Dermis blood vessel endothelial cell (primary cell): ENCODE data around the gene RNF113B. TPM values are rescaled to one million over a fixed set of nuclear protein-coding genes. Genes with fewer than 3 reads are reported as not detected.
A peak's percentile ranks its signal among the peaks of the same experiment; 100 is the strongest.

Experiments used
- DNase-seq: peaks from one replicate; pipeline ENCODE4 v3.0.0; 2010
- total RNA-seq: library from RNA; depleted of rRNA; stranded (reverse); fragments of >200 nt; gene quantifications from 2 replicates; pipeline ENCODE4 v1.2.3, GENCODE V29; 2014

Gene RNF113B
- not detected in 2 replicates for total RNA-seq

DNA sequence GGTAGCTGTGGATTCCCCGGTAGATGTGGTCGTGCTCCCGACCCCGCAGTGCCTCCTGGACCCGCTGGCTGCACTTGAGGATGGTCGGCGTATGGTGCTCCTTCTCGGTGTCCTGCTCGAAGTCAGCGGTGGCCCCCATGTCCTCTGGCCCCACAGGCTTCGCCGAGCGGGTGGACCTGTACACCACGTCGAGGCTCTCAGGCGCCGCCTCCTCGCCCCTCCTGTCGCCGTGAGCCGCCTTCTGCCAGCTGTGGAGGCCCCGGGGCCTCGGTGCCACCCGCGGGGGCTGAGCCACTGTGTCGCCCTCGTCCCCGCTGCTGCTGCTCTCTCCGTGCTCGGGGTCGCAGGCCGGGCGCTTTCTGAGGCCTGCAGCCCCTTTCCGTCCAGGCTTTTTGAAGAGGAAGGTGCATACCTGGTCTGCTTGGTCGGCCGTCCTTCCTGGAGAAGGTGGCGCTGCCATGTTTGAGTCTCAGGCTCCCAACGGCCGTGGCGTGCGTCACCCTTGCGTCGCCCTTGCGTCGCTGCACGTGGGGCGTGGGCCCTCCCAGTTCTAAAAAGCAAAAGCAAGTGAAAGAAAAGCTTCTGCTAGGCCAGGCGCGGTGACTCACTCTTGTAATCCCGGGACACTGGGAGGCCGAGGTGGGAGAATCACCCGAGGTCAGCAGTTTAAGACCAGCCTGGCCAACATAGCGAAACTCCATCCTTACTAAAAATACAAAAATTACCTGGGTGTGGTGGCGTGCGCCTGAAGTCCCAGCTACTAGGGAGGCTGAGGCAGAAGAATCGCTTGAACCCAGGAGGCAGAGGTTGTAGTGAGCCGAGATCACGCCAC, at the start of gene RNF113B:
RNF113B (minus strand) TSS at position 493 of the 832 bp plus-strand sequence; CDS start at position 460, 33 bp downstream.
- no peak for DNase-seq

DNA sequence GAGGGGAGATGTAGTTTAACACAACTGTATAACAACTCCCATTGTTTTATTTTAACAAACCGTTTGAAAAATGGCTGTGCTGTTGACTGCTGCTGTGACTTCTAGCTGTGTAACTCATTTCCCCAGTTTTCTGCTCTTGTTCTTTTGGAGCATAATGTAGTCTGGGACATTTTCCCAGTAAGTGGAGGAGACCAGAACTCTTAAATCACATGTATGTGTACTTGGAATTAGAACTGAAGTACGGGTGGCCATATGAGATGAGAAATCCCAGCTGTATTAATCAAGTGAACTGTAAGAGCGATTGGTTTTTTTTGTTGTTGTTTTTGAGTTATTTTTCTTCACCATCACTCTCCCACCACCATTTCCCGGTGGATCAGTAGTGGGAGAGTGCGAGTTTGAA, 49.4 kb upstream of the RNF113B start:
- DNase-seq = no peak

DNA sequence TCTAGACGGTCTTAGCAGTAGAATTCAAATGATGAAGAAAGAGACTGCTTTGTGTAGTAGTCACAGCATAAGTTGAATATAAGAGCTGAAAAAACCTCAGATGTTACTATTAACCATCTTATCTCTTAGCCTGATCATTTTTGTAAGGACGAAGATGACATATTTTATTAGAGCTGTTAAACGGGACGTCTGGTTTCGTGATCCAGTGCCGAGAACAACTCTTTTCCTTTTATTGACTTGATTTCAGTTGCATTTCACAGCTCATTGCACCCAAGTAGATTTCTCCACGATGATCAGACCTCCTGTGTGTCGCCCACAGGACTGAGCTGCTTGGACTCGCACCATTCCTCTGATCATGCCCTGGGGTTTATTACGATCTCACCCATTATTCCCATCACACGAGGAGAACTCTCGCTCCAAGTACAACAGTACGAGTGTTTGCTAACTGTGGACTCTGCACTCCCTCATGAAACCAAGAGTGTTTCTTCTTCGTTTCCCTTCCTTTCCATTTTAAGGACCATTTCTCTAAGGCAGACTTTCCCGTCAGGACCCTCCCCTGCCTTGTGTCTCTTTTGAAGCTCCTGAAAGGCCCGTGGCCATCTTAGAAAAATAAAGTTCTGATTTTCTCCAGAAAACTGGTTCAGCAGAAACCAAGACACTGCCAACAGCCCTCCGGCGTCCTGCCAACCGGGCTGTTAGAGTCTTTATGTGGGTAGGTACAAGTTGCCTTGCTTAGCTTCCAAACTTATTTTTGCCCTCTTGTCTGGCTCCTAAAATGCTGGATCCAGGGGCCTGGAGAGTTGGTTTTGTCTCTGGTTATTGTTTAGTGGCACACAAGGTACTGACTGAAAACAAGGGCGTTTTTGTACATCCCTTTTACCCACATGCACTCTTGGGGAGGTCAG, 48.2 kb upstream of the RNF113B start:
- no peak for DNase-seq

DNA sequence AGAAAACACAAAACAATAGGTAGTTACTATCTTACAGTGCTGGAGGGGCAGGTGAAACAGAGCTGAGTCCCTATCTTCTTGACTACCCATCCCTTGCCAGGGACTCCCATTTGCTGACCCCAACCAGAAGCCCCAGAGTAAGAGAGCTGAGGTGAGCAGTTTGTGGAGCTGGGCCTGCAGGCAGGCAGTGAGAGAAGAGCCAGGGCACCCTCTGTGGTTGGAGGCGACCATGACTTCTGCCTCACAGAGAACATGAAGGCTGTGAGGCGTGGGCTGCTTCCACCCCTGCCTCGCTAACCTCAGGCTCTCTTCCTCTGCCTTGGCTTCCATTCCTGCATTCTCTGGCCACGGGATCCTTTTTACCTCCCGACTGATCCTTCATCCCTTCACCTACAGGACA, 47.5 kb upstream of the RNF113B start:
- DNase-seq = no peak

DNA sequence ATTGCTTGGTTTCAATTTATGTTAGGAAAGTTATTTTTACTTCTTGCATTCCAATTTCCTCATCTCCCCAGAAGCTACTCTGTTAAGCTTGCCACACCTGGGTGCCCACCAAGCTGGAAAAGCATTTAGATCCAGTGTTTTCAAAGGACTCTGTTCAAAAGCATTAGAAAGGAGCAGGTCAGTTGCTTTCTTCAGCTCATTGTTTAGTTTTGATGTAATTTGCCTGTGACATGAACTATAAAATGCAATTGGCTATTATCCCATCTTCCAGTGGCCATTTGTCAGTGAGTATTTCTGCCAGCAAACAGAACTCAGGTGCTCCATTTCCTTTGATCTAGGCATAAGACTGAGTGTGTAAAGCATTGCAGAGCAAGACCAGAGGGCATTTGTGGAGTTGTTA, 46.7 kb upstream of the RNF113B start:
- no peak for DNase-seq

DNA sequence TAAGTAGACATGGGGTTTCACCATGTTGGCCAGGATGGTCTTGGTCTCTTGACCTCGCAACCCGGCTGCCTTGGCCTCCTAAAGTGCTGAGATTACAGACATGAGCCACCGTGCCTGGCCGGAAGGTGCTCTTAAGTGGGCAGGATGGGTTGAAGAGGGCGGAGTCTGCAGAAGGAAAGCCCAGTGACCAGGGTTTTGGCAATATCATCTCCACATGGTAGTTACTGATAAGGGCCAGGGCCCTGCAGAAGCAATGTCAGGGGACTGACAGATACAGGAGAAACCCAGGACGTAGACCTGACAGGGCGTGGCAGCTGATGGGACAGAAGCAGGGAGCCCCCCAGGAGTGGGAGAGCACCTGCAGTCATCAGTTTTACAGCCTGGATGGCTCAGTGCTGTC, 45.7 kb upstream of the RNF113B start:
- DNase-seq = no peak

DNA sequence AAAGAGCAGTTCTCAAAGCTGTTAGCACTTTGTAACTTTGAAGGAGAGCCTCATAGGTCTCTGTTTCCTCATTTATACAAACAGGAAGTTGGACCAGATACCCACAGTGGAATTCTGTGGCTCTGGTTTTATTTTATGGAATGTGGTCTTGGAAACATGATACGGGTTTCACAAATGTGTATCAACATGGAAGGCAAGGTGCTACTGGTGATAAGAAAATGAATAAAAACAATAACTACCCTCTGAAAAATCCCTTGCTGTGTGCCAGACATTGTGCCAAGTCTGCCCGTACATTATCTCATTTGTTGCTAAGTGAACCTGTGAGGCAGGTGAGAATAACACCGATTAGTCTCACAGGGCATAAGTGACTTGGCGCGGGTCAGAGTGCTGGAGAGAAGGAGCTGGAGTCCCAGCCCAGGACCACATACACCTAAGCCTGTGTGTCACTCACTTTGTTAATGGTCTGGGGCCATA, 45.0 kb upstream of the RNF113B start:
- peak; percentile 45 for DNase-seq

DNA sequence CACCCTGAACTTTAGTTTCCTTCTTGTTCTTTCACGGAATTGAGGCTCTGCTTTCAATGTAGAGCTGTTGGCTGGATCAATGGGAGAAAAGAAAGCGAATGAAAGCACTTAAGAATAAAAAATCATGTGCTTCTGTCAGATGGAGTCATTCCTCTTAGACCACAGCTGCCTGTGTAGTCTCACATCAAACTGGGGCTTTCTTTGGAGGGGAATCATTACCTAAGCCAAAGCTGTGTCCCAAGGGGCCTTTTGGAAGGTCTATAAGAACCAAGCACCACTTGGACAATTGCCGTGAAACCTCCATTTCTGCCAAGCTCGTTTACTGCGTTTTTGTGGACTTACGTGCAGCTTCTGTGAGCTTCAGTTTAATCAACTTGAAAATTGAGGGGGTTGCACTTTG, 44.2 kb upstream of the RNF113B start:
- no peak for DNase-seq

DNA sequence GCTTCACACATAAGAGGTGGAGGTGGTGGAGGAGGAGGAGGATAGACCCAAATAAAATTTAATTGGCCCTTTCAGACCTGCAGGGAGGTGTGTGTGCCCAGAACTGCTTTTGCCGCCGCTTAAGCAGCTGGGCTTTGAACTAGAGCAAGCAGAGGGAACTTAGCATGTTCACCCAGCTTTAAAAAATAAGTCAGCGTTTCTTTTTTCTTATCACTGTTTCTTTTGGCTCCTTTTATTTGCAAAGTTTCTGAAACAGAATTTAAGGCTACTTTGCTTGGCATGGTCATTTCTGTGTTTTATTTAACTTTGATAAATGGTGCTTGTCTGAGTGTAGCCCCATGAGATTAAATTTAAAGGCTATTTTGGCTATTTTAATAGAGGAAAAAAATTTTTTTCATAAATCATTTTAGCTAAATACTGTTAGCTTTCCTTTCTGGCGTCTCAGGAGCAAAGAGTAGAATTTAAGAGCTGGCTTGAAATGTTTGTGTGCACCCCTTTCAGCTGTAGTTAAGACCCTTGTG, 43.3 kb upstream of the RNF113B start:
- no peak for DNase-seq

DNA sequence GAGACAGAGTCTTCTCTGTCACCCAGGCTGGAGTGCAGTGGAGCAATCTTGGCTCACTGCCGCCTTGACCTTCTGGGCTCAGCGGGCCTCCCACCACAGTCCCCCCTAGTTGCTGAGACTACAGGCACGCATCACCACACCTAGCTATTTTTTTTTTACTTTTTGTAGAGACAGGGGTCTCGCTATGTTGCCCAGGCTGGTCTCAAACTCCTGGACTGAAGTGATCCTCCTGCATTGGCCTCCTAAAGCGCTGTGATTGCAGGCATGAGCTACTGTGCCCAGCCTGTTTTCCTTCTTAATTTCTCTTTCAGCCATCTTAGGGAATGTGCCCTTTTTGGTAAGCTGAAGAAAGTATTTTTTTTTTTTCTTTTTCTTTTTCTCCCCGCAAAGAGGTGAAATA, 42.6 kb upstream of the RNF113B start:
- DNase-seq = no peak

DNA sequence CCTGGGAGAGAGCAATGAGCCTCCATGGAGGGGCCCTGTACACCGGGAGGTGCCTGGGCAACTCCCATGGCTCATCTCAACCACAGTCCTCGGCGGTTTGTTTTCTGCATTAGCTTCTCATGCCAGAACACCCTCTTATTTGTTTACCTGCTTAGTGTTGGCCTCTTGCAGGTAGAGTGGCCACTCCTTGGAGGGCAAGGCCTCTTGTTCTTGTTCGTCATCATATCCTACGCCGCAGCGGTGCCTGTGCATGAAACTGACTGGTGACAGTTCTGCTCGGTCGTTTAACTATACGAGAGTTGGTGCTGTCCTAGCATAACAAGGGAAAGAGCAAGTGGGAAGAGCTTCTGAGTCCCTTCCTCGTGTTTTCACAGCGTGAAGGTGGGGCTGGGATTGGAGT, 40.5 kb upstream of the RNF113B start:
- no peak for DNase-seq

DNA sequence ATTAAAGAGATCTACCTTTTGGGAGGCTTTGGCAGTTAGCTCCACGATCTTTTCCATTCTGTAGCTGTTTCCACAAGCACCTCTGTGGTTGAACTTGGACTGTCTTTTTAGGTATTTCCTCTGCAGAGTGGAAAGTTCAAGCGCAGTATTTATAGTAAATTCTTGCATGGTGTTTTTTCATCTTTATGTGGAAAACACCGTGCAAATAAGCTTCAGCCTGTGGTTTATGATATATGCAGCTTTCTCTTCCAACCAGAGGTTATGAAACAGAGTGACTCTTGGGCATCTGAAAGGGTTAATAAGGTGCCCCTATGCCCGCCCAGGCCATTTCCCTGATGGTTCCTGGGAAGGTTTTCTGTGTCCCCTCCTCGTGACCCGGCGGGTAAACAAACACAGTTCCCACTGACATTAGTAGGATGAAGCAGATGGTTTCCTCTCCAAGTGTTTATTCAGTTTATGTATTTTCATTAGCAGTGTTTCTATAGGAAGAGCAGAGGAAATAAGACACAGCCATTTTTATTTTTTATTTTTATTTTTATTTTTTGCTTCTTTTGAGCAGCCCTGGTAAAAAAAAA, 39.7 kb upstream of the RNF113B start:
- DNase-seq = peak; percentile 11

DNA sequence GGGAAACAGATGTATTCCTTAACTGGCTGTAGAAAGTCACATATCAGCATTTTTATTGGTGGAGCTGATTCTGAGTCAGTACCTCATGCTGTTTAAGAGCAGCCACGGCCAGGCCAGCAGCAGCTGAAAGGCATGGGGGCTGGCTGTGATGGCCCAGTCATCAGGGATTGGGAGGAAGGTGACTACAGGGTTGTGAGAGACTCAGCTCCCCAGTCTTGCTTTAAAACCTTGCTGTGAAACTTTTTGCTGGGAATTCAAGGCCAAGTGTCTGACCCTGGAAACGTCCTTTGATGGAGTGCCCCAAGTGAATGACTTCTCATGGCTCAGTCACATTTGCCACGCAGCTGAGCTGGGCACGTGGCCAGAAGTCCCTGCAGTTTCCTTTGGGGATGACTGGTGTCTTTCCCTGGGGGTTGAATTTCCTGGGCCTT, 39.1 kb upstream of the RNF113B start:
- peak; percentile 54 for DNase-seq

DNA sequence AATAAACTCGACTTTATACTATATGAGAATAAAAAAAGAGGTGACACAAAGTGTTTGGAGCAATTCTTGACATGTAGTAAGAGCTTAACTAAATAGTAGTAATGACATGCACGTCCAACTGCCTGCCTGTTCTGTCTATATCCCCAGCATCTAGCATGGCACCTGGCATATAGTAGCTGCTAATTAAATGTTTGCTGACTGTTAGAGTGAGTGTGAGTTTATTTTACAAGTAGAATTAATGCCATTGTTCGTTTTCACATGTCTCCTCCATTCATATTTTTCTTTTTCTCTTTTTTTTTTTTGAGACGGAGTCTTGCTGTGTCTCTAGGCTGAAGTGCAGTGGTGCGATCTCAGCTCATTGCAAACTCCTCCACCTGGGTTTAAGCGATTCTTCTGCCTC, 38.4 kb upstream of the RNF113B start:
- no peak for DNase-seq

DNA sequence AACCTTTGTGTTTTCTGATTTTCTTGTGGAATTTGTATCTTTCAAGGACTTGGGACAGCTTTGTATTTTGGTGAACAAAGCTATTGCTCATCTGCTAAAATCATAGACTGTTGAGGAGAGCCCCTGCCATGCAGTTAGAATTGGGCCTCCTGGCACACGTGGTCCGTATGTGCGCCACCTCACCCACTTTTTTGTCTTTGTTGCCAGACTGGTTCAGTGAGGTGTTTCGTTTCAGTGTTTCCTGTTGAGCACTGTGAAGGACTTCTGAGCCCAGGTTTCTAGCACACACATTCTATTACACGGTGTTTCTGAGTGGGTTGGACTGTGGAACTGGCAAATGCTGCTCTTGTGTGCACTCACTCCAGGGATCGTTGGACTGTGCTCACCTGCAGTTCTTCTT, 37.6 kb upstream of the RNF113B start:
- peak; percentile 15 for DNase-seq

DNA sequence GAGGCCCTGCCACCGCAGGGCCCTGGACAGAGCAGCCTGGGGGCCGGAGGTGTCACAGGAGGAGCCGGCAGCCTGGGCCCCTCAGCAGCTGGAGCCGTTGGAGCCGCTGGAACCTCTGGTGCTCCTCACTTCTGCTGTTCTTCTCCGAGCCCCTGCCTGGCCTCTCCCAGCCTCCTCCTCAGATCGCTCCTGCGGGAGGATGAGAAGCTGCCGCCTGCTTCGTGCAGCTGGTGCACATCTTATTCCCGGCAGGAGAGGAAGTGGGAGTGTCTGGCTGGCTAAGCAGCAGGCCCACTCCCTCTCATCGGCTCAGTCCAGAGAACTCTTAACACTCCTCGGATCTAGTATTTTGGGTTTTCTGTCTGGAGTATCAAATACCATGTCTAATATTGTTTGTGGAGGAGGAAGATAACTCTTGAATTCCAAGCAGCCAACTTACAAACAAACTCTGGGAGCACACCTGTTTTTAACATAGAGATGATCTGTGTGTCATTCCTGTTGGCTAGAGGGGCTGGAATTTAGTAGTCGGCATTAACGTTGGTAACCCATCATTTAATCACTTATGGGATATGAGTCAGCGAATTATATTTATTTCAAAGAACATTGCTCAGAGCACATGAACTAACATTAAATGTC, 37.1 kb upstream of the RNF113B start:
- DNase-seq = peak; percentile 33

DNA sequence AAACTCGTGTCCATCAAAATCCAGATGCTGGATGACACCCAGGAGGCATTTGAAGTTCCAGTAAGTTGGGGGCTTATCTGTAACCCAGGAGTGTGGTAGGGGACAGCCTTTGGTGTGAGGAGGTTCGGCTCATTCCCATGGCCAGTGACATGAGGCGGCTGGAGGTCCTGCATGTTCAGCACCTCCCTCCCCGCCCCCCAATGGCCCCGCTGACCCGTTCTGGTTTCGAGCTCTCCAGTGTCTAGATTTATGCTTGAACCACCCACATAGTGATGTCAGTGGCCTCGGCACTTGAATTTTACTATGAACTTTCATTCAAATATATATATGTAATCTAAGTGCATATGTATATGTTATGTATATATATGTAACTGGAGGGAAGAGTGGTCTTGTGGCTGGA, 36.3 kb upstream of the RNF113B start:
- DNase-seq = no peak

DNA sequence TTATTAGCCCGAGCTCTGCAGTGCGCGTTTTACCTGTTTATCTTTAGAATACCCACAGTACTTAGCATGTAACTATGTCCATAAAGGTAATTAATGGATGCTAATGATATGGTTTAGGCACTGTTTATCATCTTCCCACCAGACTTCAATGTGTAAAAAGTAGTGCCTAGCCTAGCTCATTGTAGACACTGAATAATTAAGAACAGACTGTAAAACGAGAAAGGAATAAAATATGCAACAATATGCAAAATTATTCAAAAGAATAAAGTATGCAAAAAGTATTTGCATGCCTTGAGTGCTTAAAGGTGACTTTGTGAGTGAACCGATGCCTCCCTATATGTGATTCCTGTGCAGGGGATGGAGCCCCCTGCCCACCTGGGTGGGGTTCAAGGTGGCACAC, 35.7 kb upstream of the RNF113B start:
- no peak for DNase-seq

DNA sequence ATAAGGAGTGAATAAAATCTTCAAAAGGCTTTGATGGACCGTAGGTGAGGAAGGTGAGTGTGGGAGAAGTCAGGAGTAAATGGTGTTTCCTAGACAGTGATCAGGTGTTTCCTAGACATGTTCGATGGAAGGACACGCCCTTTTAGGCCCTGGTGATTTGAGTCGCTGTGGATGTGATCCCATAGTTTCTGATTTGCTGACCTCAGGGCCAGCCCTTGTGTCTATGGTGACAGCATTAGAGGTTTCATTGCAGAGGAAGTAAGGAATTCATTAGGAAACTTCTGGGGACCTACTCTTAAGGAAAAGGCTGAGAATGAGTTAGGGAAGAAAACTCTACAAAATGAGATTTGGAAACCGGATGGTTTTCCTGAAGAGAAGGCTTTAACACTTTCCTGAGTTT, 31.5 kb upstream of the RNF113B start:
- DNase-seq = no peak

DNA sequence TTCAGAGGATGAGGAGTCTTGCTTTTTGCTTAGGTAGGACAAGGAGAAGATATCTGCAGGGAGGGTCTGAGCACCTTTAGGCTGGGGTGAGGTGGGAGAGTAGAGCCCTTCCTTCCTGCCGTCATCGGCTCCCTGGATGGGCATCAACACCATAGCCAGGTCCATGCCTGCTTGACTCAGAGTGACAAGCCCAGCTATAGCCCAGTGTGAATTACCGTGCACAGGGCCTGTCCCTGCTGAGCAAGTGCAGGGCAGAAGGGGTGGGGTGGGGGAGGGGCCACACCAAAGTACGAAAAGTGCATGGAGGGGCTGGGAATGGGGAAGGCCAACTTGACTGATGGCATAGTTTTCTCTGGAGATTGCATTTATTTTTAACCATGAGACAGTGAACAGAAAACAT, 30.3 kb upstream of the RNF113B start:
- no peak for DNase-seq

DNA sequence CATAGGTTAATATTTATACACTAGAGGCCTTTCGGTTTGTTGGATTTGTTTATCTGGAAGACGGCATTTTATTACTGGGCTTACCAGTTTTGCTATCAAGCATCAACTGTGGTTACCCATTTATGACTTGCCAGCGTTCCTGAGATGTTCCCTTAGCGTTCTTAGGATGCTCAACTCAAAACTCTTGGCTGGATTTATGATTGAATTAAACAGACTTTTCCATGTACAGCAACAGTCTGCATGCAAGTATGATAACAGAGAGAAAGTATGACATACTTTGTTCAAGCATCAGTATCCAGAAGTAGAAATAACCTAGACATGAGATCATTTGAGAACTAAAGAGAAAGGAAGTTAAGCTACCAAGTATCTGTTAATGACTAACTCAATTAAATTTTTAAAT, 29.9 kb upstream of the RNF113B start:
- no peak for DNase-seq

DNA sequence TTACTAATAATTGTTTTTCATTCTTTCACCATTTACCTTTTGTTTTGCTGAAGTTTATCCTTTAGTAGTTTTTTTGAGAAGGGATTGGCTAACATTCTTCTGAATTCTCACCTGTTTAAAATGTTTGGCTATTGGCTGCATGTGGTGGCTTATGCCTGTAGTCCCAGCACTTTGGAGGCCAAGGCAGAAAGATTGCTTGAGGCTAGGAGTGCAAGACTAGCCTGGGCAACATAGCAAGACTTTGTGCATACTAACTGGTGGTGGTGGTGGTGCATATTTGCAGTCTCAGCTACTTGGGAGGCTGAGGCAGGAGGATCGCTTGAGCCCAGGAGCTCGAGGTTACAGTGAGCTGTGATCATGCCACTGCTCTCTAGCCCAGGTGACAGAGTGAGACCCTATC, 27.5 kb upstream of the RNF113B start:
- DNase-seq = no peak
